Astrocyte of the spinal cord (primary cell): ENCODE measurements around the gene TTC39B.

Experiments used
- DNase-seq: peaks from one replicate; pipeline ENCODE4 v3.0.0; 2011; ENCODE audit warnings: low read depth, low spot score
- H3K4me3 ChIP-seq: 2 replicates; pipeline ENCODE4 v1.5.1; 2011; ENCODE audit warnings: low read depth, mild to moderate bottlenecking, low read length, moderate library complexity
- CTCF ChIP-seq: IDR thresholded peaks from 2 replicates; pipeline ENCODE4 v1.5.1; 2012; ENCODE audit warnings: low read depth, mild to moderate bottlenecking, low read length, inconsistent platforms
- in situ Hi-C: cut with HindIII; loops from 2 replicates; pipeline ENCODE4 v1.10.0; 2017; ENCODE audit warnings: low sequenced_read_pairs

Gene TTC39B

GRCh38 chr9:15305470-15305869, 1.5 kb downstream of the TTC39B start:
- H3K4me3 ChIP-seq = peak overlapping the region; percentile 85
- in situ Hi-C loops = no loop called here
- TF ChIP-seq CTCF = no peak
- DNase-seq = no peak

- no peak overlapping the region for H3K4me3 ChIP-seq
- TF ChIP-seq CTCF = no peak
- no peak for DNase-seq
- in situ Hi-C loops = no loop called here
Observed at GRCh38 chr9:15304632-15305031, 2.4 kb downstream of the TTC39B start.

- DNase-seq = no peak
- in situ Hi-C loops = no loop called here
- no peak for TF ChIP-seq CTCF
- H3K4me3 ChIP-seq = no peak overlapping the region
Observed at GRCh38 chr9:15300218-15300617, 6.8 kb downstream of the TTC39B start.

GRCh38 chr9:15299374-15299939, 7.6 kb downstream of the TTC39B start:
- in situ Hi-C loops = no loop called here
- no peak for TF ChIP-seq CTCF
- no peak for DNase-seq
- H3K4me3 ChIP-seq = no peak overlapping the region

- in situ Hi-C loops = no loop called here
- no peak for DNase-seq
- H3K4me3 ChIP-seq = no peak overlapping the region
- TF ChIP-seq CTCF = no peak
Observed at GRCh38 chr9:15298362-15298761, 8.7 kb downstream of the TTC39B start.

GRCh38 chr9:15295761-15296405, 11.1 kb downstream of the TTC39B start:
- in situ Hi-C loops = no loop called here
- TF ChIP-seq CTCF = no peak
- H3K4me3 ChIP-seq = peak overlapping the region; percentile 37
- DNase-seq = peak; percentile 87
